GM21360 (cell line): ENCODE data around the gene KAT8.
A peak's percentile ranks its signal among the peaks of the same experiment; 100 is the strongest.
"Not testable (repeated sequence)": the region's sequence is repeated elsewhere in the genome, so short reads cannot be mapped to it uniquely, and the experiment has no call there.

Experiments
- ATAC-seq: cut with Tn5 transposase; IDR thresholded peaks from one replicate; pipeline ENCODE4 v1.9.1; 2021; ENCODE audit warnings: mild to moderate bottlenecking, moderate library complexity; ENCODE audit not compliant: unreplicated experiment

Gene KAT8

DNA sequence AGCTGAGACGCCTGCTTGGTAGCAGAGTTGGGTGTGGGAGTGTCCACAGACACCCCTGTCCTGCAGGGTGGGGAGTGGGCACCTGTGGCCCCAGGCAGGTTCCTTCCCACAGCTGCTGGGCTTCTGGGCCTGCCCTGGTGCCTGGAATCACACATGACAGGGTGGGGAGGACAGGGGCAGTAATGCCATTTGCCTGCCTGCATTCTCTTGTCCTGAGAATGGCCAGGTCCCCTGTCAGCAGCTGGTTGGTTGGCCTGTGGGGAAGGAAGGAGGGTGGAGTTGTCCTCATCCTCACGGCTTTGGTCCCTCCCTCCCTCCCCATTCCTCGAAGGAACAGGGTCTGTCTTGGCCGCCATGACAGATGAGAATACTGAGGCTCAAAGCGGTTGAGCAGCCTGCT, 33.9 kb upstream of the KAT8 start:
- no peak for ATAC-seq

DNA sequence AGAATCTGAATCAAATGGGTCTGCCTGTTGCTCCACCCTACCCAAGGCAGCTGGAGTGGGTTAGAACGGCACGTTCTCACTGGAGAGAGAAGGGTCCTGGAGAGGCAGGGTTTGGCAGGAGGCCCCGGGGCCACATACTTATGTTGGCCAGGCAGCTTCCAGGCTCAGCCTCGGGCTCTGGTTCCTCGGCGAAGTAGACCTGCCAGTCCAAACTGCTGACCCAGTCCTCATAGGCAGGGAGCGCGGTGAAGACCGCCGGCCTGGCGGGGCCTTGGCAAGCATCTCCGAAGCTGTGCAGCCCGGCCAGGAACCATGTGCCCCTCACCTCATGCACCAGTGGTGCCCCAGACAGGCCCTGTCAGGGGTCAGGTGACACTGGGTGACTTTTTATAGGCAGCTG, 33.5 kb upstream of the KAT8 start:
- no peak for ATAC-seq

DNA sequence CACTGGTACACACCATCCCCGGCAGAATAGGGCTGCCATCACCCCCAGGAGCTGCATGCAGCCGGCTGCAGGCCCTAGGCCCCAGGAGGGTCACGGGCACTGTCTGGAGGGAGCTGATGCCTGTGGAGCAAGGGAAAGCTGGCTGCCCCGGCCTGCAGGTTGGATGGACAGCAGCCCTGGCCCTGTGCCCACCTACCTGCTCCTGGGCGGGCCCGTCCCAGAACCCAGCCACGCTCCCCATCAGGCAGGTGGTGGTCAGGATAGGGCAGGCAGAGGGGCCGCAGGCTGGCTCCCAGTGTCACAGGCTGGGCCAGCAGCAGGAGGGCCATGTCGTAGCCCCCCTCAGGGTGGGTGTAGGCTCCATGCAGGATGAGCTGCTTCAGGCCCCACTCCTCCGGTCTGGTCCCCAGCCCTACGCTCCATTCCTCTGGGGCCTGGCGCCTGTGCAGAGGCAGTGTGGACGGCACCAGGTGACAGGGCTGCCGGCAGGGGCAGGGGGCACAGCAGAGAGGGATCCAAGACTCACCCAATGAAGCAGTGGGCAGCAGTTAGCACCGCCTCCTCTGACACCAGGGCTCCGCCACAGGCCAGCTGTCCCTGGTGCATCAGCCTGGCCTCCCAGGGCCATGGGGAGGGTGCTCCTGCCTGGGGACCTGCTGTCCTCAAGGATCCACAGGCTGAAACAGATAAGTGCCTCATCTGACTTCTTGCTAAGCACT, 32.7 kb upstream of the KAT8 start:
- ATAC-seq = no peak

DNA sequence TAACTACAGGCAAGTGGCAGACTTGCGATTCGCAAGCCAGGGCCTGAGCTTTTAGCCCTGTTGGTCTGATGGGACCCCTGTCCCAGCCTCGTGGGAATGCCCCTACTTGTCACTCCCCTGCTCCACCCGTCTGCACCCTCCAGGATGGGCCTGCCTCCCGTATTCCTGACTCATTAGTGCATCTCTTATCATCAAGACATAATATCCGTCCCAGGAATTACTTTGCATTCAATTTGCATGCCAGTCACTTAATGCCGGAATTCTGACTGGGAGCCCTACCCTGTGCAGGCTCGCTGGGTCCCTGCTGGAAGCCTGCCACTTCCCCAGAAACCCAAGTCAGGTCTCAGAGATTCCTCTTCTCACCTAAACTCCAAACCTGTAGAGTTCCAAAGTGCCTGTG, 32.1 kb upstream of the KAT8 start:
- no peak for ATAC-seq

DNA sequence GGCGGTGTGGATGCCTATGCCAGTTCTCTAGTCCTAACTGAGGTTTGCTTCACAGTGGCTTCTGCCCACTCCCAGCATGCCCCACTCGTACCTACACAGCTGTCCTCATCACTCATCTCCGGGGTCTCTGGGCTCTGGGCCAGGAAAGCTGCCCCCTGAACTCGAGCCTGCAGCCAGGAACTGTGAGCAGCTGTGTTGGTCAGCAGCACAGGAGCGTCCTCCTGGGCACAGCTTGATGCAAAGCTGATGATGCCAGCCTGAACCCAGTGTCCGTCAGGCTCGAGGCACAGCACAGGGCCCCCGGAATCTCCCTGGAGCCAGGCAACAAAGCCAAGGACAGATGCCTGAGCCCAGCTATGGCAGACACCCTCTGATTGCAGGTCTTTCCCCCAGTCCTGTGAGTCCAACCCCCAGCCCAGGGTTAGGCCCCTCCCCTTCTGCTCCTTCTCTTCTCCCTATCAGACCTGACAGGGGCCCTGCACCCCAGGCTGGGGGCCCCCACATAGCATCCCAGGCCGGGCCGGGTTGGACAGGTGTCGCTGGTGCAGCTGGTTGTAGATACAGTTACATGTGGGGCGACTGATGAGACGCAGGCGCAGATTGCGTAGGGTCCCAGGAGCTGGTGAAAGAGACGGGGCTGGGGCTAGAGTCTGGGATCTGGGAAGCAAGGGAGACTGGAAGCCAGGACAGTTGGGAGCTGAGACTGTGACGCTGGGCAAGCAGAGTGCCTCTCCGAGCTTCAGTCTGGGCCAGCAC, 31.4 kb upstream of the KAT8 start:
- ATAC-seq = no peak

DNA sequence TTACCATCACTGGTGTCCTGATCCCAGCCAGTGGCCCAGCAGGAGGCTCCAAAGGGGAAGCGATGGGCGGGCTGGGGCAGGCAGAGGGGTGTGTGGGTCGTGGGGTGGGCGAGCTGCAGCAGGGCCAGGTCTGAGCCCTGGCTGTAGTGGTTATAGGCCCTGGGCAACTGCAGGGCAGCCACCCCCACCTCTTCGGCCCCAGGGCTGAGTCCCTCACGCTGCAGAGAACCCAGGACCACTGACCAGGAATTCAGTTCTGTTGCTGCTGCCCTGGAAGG, 30.9 kb upstream of the KAT8 start:
- ATAC-seq = no peak

DNA sequence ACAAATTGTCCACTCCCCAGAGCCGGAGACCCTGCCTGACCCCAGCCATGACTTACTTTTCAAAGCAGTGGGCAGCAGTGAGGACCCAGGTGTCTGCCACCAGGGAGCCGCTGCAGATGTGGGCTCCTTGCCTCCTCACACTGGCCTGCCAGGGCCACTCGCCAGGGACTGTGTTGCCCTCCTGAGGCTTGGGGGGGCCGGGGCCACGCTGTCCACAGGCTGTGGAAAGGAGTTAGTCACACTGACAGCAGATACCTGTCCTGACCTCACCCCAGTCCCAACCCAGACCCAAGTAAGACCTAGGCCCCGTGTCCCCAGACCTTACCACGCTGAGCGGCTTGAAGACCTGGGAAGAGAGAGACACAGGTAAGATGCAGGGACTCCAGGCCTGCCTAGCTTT, 30.0 kb upstream of the KAT8 start:
- no peak for ATAC-seq

DNA sequence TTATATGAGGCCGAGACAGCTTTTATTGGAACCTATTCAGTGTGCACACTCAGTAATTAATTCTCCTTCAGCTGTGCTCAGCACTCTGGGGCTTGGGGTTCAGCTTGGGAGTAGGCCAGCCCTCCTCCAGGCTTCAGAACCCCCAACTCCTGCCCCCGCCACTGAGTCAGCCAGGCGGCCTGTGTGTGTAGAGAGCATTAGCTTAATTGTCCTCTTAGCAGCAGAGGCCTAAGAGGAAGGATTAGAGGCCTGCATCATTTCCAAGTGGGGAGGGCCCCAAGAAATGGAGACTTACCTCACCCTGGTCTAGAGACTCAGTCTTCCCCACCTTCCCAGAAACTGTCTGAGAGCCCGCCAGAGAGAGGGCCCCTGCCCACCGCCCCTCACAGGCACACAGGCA, 29.5 kb upstream of the KAT8 start:
- ATAC-seq = no peak

DNA sequence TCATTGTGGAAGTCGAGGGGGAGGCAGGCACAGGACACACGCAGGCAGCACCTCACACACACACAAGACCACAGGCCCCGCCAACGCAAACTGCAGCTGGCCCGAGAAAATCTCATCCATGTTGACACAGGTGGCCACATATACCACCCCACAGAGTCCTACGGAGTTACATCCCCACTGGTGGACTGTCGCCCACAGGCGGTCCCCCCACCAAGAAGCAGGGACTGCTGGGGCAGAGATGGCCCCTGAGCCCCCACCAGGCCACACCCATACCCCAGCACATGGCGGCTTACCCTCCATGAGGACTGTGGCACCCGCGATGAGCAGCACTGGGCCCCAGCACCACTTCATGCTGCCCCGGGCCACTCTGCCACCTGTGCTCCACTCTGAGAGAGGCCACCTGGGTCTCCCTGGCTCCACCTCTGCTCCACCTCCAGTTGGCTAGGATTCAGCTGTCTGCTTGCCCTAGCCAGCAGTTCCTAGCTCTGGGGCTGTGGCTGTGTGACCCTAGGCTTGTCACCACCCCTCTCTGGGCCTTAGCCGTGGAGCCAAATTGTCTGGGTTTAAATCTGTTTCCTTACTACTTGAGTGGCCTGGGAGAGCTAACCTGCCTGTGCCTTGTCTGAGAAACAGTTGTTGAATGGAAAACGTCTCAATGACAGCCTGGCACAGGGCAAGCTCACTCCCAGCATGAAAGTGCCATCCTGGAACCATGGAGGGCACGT, 28.8 kb upstream of the KAT8 start, which contains the start of gene PRSS53:
PRSS53 (minus strand) TSS at position 485 of the 725 bp plus-strand sequence; CDS start at position 351, 134 bp downstream.
- ATAC-seq = no peak

DNA sequence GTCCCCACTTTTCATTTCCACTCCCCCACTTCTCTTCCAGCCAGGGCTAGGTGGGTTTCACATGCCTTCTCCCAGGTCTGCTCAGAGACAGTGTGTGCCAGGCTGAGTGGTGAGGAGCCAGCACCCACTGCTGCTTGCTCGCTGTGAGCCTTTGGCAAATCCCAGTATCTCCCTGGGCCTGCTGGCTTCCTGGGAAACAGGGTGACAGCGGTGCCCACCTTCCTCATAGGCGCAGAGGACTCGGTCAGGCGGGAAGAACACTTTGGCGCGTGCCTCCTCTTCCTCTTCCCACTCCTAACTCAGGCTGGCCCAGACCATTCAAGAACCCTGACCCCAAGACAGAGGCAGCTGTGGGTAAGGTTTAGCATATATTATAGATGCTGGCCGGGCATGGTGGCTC, 28.3 kb upstream of the KAT8 start:
- ATAC-seq = no peak

DNA sequence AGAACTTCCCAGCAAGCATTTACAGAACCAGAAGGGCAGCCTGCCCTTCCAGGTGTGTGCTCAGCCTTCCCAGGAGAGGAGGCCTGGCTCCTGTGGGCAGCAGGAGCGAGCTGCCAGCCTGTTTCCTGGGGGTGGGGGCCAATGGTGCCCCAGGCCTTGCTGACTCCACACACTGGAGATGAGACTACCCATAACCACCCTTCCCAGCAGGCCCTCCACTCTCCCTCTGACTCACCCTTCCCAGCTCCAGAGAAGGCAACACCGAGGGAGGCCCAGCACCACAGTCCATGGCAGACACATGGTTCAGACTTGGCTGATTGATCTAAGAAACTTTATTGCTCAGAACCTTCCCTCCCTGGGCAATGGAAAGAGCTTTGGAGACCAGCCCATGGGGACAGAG, 26.9 kb upstream of the KAT8 start:
- ATAC-seq = no peak

DNA sequence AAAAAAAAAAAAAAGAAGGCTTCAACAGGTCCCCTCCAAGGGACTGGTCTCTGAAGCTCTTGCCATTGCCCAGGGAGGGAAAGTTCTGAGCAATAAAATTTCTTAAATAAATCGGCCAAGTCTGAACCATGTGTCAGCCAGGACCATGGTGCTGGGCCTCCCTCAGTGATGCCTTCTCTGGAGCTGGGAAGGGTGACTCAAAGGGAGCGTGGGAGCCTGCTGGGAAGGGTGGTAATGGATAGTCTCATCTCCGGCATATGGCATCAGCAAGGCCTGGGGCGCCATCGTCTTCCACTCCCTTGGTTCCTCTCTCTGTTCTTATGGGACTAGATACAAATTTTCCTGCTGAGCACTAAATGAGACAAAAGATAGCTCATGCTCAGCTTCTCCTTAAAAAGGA, 25.1 kb upstream of the KAT8 start:
- no peak for ATAC-seq

DNA sequence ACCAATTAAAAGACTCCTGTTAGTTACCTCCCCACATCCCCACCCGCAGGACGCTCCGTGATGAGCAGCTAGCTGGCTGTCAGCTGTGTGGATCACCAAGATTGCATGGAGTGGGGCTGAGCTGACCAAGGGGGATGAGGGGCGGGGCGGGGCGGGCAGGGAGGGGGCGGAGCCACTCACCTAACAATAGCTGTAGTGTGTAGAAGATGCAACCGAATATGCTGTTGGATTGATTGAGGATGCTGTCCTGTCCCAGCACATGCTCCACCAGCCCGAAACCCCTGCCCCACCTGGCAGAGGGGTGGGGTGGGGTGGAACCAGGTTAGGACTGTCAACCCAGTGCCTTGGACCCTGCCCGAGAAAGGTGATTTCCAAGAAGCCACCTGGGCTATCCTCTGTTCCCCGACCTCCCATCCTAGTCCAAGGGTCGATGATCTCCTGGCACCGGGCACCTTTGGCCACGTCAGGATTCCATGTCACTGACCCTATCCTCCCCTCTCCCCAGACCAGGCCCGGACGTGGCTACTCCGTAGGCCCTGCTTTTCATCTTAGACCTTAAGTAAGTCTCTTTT, 24.2 kb upstream of the KAT8 start:
- no peak for ATAC-seq

DNA sequence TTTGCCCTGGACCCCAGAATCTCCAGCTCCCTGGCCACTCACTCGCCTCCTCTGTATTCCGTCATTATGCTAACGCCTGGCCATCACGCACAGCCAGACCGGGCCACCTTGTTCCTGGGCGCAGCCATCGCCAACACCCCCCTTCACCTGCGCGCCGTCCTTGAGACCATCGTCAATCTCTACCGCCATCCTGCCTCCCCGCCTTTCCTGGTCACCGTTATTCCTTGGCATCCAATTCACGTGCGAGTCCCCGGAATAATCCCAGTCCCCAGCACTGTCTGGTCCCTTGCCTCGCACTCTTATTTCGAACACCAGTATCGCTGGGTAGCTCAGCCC, 23.4 kb upstream of the KAT8 start:
- ATAC-seq = no peak

DNA sequence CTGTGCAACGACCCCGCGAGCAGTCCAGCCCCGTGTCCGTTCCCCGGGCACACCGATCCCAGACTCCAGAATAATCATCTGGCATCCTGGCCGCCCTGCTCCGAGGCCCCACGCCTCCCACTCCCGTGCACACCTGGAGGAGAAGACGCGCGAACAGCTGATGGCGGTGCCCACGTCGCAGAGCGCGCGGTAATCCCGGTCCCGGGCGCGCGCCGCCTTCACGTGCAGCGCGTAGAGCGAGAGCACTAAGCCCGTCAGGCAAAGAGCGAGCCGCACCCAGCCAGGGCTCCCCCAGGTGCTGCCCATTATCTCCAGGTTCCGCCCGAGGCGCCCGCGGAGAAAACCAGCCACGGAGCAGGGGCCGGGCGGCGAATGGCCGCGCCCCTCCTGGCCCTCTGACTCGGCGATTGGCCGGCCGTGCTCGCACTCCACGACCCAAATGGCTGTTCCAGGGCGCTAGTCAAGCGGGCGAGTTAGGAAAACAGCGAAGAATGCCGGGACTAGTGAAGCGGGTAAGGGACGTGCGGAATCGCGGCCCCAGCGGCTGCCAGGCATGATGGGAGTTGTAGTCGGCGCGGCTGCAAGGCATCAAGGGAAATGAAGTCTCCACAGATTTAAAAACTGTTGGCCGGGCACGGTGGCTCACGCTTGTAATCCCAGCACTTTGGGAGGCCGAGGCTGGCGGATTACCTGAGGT, 22.9 kb upstream of the KAT8 start, which contains the start of gene VKORC1:
VKORC1 (minus strand) TSS at position 374 of the 697 bp plus-strand sequence; CDS start at position 306, 68 bp downstream.
- ATAC-seq = peak; percentile 69

DNA sequence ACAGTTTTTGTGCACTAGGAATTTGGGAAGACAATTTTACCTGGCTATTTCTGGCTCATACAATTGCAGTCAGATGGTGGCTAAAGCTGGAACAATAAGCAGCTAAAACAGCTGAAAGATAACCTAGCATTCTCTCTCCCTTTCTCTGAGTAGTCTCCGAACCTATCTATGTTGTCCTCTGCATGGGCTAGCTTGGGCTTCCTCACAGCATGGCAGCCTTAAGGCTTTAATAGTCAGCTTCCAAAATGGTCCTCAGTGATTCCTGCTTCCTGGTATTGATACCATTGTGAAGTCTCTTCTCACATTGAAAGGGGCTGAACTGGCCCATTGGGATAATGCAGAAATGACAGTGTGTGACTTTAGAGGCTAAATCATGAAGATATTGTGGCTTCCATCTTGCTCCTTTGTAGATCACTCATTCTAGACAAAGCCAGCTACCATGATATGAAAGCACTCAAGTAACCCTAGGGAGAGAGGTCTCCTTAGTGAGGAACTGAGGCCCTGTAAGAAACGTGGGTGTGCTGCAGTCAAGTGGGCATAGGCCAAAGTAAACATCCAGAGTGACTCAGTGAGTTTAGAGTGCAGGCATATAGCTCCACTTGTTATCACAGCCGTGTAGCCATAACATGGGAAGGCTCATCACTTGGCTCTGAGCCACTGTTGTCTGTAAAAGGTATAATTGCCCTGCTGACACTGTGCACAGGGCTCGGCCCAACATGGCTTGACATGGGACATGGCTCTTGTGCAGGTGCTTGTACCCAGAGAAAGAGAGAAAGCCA, 17.4 kb upstream of the KAT8 start:
- ATAC-seq = no peak

DNA sequence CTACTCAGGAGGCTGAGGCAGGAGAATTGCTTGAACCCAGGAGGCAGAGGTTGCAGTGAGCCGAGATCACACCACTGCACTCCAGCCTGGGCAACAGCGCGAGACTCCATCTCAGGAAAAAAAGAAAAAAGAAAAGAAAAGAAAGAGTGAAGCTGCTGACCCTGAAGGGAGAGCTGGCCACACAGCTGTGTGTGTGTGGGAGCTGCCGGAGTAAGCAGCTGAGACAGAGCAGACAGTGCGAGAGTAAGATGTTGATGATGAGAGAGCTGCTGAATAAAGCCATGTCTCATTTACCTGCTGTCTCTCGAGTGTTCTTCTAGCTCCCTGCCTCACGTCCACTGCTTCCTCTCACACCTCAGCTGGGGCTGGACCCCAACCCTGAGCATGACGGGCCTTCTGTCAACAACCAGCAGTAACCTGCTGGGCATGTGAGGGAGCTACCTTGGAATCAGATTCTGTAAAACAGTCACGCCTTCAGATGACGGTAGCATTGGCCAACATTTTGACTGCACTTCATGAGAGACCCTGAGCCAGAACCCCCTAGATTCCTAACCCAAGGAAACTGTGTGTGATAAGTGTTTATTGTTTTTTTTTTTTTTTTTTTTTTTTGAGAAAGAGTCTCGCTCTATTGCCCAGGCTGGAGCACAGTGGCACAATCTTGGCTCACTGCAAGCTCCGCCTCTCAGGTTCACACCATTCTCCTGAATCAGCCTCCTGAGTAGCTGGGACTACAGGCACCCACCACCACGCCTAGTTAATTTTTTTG, 16.4 kb upstream of the KAT8 start:
- ATAC-seq = not testable (repeated sequence)

DNA sequence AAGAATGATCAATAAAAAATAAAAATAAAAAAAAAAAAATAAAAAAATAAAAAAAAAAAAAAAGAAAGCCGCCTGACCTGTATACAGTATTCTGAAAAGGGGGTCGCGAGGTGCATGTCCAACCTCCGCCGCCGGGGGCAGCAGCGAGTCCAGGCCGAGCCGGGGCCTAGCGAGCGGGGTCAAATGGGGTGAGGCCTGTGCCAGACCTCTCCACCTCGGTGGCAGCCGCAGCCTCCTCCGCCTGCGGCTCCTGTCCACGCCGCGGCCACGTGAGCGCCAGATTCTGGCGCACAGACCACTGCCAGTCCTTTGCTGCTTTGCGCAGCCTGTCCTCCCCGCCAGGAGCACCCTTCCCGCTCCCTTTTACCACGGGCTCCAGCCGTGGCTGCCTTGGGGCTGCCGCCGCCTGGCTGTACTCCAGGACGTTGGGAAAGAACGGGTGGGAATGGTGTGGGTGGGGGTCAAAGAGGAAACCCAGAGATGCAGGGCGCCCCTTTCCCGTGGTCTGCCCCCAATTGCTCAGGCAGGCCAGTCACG, 11.7 kb upstream of the KAT8 start:
- peak; percentile 45 for ATAC-seq
